Astrocyte (in vitro differentiated cells and primary cell): Measurements from ENCODE around the gene IGF1R. TPM values are rescaled to one million over a fixed set of nuclear protein-coding genes. Genes with fewer than 3 reads are reported as not detected.
A peak's percentile ranks its signal among the peaks of the same experiment; 100 is the strongest.

Experiments used
- DNase-seq: peaks from one replicate; pipeline ENCODE4 v3.0.0-alpha.2; 2010; ENCODE audit warnings: low read depth
- FAIRE-seq: peaks from 2 replicates; lab custom pipeline; 2011; peaks lifted over from hg19 to GRCh38; lab: Jason Lieb, UNC
- H2AFZ ChIP-seq: 2 replicates; pipeline ENCODE4 v1.6.0; 2012; ENCODE audit warnings: low read depth, low read length, inconsistent platforms
- H3K27ac ChIP-seq: 2 replicates; pipeline ENCODE4 v1.5.1; 2011; ENCODE audit warnings: low read depth, low read length, inconsistent platforms
- H3K27me3 ChIP-seq: 2 replicates; pipeline ENCODE4 v1.6.0; 2011; ENCODE audit warnings: low read length, inconsistent platforms; ENCODE audit not compliant: insufficient read depth
- H3K36me3 ChIP-seq: 2 replicates; pipeline ENCODE4 v1.5.1; 2011; ENCODE audit warnings: low read length, inconsistent platforms; ENCODE audit not compliant: insufficient read depth
- H3K4me1 ChIP-seq: 2 replicates; pipeline ENCODE4 v1.5.1; 2011; ENCODE audit warnings: low read length, inconsistent platforms; ENCODE audit not compliant: insufficient read depth
- H3K4me2 ChIP-seq: 2 replicates; pipeline ENCODE4 v1.6.0; 2012; ENCODE audit warnings: low read length, inconsistent platforms
- H3K4me3 ChIP-seq: 2 replicates; pipeline ENCODE4 v1.5.1; 2011; ENCODE audit warnings: low read depth, mild to moderate bottlenecking, low read length, inconsistent platforms; ENCODE audit not compliant: insufficient read depth
- H3K79me2 ChIP-seq: 2 replicates; pipeline ENCODE4 v1.6.0; 2012; ENCODE audit warnings: mild to moderate bottlenecking, low read length, inconsistent platforms; ENCODE audit not compliant: insufficient read depth
- H3K9ac ChIP-seq: 2 replicates; pipeline ENCODE4 v1.6.0; 2012; ENCODE audit warnings: mild to moderate bottlenecking, low read length, inconsistent platforms
- H3K9me3 ChIP-seq: 2 replicates; pipeline ENCODE4 v1.5.1; 2012; ENCODE audit warnings: low read depth, mild to moderate bottlenecking, low read length, inconsistent platforms; ENCODE audit not compliant: insufficient read depth
- H4K20me1 ChIP-seq: 2 replicates; pipeline ENCODE4 v1.6.0; 2012; ENCODE audit warnings: low read length, inconsistent platforms; ENCODE audit not compliant: insufficient read depth
- H3K27ac Mint-ChIP-seq: one replicate; pipeline ENCODE4 v1.8.0; 2021; ENCODE audit warnings: mild to moderate bottlenecking, mixed read lengths; ENCODE audit not compliant: unreplicated experiment
- H3K27me3 Mint-ChIP-seq: one replicate; pipeline ENCODE4 v1.8.0; 2021; ENCODE audit warnings: low read depth, mixed read lengths; ENCODE audit not compliant: unreplicated experiment
- H3K36me3 Mint-ChIP-seq: one replicate; pipeline ENCODE4 v1.8.0; 2021; ENCODE audit warnings: low read depth, mixed read lengths; ENCODE audit not compliant: unreplicated experiment
- H3K4me1 Mint-ChIP-seq: one replicate; pipeline ENCODE4 v1.8.0; 2021; ENCODE audit warnings: low read depth, mixed read lengths; ENCODE audit not compliant: unreplicated experiment
- H3K4me3 Mint-ChIP-seq: one replicate; pipeline ENCODE4 v1.8.0; 2021; ENCODE audit warnings: mild to moderate bottlenecking, moderate library complexity, mixed read lengths; ENCODE audit not compliant: unreplicated experiment
- H3K9me3 Mint-ChIP-seq: one replicate; pipeline ENCODE4 v1.8.0; 2021; ENCODE audit warnings: mild to moderate bottlenecking, mixed read lengths; ENCODE audit not compliant: unreplicated experiment
- EZH2 ChIP-seq: IDR thresholded peaks from 2 replicates; pipeline ENCODE4 v1.6.1; 2012; ENCODE audit warnings: mild to moderate bottlenecking, low read length, inconsistent platforms; ENCODE audit not compliant: insufficient read depth
- total RNA-seq: library from RNA; stranded (reverse); gene quantifications from 2 replicates; pipeline ENCODE4 v1.2.1, GENCODE V29; 2021
- TF ChIP-seq, protein P1 (sequence below): IDR thresholded peaks from 2 replicates; pipeline ENCODE4 v1.5.1; 2011; ENCODE audit warnings: low read depth, mild to moderate bottlenecking, inconsistent platforms, low read length, moderate library complexity; ENCODE audit not compliant: insufficient read depth

IGF1R gene
- total RNA-seq, 1 donor from 2014 or later: 270 TPM

DNA sequence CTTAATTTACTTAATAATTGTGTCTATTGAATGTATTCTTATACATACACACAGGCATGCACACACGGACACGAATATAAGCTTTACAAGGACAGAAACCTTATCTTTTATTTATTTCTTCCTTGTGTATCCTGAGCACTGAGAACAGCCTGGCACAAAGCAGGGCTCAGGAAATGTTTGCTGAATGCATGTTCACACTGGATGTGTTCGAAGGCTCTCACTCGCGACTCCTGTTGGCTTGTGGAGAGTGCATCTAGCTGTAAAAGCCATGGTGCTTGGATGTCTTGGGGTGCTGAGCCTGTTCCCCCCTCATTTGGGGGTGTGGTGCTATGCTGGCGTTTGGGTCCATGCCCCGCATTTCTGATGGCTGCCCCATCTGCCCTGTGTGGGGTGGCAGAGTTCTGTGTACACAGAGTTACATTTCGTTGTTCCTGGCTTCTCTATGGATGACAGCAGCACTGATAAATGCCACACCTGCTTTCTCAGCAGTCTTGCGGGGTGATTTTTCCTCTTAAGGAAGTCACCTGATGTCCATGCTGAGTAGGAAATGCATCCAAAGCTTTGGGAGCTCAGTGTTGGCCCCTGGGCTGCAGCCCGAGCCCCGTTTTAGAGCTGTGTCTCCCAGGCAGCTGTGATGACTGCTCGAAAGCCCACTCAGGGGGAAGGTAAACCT is 148.5 kb downstream of the IGF1R start:
- Histone ChIP-seq H2AFZ (no peak overlapping the region), H3K27me3 (no peaks in the 10 kb centered on the region), H4K20me1 (peaks cover 93% of the 10 kb centered on the region), H3K36me3 (no peaks in the 10 kb centered on the region), H3K79me2 (peaks cover 96% of the 10 kb centered on the region), H3K4me2 (no peak overlapping the region), H3K4me3 (no peak overlapping the region), H3K27ac (no peak overlapping the region), H3K9ac (no peak overlapping the region), H3K4me1 (peaks cover 32% of the 10 kb centered on the region), H3K9me3 (no peaks in the 10 kb centered on the region)
- no peaks in the 10 kb centered on the region for H3K27me3 Mint-ChIP-seq
- no peak overlapping the region for H3K27ac Mint-ChIP-seq
- peaks cover 3% of the 10 kb centered on the region for H3K36me3 Mint-ChIP-seq
- no peak for FAIRE-seq
- TF ChIP-seq, protein P1, sequence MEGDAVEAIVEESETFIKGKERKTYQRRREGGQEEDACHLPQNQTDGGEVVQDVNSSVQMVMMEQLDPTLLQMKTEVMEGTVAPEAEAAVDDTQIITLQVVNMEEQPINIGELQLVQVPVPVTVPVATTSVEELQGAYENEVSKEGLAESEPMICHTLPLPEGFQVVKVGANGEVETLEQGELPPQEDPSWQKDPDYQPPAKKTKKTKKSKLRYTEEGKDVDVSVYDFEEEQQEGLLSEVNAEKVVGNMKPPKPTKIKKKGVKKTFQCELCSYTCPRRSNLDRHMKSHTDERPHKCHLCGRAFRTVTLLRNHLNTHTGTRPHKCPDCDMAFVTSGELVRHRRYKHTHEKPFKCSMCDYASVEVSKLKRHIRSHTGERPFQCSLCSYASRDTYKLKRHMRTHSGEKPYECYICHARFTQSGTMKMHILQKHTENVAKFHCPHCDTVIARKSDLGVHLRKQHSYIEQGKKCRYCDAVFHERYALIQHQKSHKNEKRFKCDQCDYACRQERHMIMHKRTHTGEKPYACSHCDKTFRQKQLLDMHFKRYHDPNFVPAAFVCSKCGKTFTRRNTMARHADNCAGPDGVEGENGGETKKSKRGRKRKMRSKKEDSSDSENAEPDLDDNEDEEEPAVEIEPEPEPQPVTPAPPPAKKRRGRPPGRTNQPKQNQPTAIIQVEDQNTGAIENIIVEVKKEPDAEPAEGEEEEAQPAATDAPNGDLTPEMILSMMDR: no peak
- H3K4me1 Mint-ChIP-seq: peaks cover 80% of the 10 kb centered on the region
- no peak for DNase-seq
- no peak overlapping the region for H3K4me3 Mint-ChIP-seq
- H3K9me3 Mint-ChIP-seq: no peaks in the 10 kb centered on the region

DNA sequence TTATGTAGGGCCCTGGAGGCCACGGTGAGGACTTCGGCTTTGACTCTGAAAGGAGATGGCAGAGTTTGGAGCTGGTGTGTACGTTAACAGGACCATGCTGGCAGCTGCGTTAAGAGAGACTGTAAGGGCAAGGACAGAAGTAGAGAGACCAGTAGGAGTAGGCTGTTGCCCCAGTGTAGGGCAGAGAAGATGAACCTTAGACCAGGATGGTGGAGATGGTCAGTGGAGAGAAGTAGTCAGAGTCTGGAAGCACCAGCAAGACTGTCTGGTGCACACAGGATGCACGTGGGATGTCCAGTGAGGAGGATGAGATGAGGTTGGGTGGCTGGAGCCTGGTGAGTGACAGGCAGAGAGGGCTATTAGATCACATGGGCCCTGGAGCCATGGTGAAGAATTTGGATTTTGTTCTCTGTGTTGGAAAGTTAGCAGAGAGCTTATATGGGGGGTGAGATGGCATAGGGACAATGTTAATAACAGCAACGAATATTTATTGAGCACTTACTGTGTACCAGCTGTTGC is 150.1 kb downstream of the IGF1R start:
- Mint-ChIP-seq H3K27me3 (no peaks in the 10 kb centered on the region), H3K4me3 (no peak overlapping the region), H3K4me1 (peaks cover 82% of the 10 kb centered on the region), H3K9me3 (no peaks in the 10 kb centered on the region), H3K27ac (no peak overlapping the region), H3K36me3 (peaks cover 3% of the 10 kb centered on the region)
- H3K9ac ChIP-seq: no peak overlapping the region
- H3K4me1 ChIP-seq: peaks cover 41% of the 10 kb centered on the region
- no peak for FAIRE-seq
- H3K4me3 ChIP-seq: no peak overlapping the region
- no peaks in the 10 kb centered on the region for H3K36me3 ChIP-seq
- no peaks in the 10 kb centered on the region for H3K27me3 ChIP-seq
- TF ChIP-seq, protein P1: no peak
- TF ChIP-seq EZH2: no peak
- H3K27ac ChIP-seq: no peak overlapping the region
- no peak overlapping the region for H2AFZ ChIP-seq
- DNase-seq: no peak
- no peaks in the 10 kb centered on the region for H3K9me3 ChIP-seq
- peaks cover 92% of the 10 kb centered on the region for H4K20me1 ChIP-seq
- H3K79me2 ChIP-seq: peaks cover 96% of the 10 kb centered on the region
- H3K4me2 ChIP-seq: peak overlapping the region; percentile 66
